Nephron (organoid): ENCODE data around the gene KCNMA1.

Experiments
- H3K27ac Mint-ChIP-seq, 3 experiments: 2 replicates each; pipeline ENCODE4 v1.8.0; 2020; ENCODE audit warnings: mixed read lengths in 3 of 3, mild to moderate bottlenecking in 2 of 3, moderate library complexity in 1 of 3
- H3K27me3 Mint-ChIP-seq: 2 replicates; pipeline ENCODE4 v1.8.0; 2021; ENCODE audit warnings: low read depth, mild to moderate bottlenecking, moderate library complexity, mixed read lengths
- H3K36me3 Mint-ChIP-seq: 2 replicates; pipeline ENCODE4 v1.8.0; 2020; ENCODE audit warnings: low read depth, mixed read lengths
- H3K4me1 Mint-ChIP-seq: 2 replicates; pipeline ENCODE4 v1.8.0; 2020; ENCODE audit warnings: mixed read lengths
- H3K4me3 Mint-ChIP-seq, 3 experiments: 2 replicates each; pipeline ENCODE4 v1.8.0; 2020; ENCODE audit warnings: mild to moderate bottlenecking in 3 of 3, mixed read lengths in 3 of 3, moderate library complexity in 2 of 3
- H3K9me3 Mint-ChIP-seq: 2 replicates; pipeline ENCODE4 v1.8.0; 2020; ENCODE audit warnings: mixed read lengths
- TF ChIP-seq, protein P1 (sequence below), 3 experiments: fragments of 200-600 bp; sonication (generic); IDR thresholded peaks; one replicate each; pipeline ENCODE4 v1.5.0; 2021; ENCODE audit warnings: antibody characterized with exemption in 3 of 3; ENCODE audit not compliant: unreplicated experiment in 3 of 3

The KCNMA1 gene

DNA sequence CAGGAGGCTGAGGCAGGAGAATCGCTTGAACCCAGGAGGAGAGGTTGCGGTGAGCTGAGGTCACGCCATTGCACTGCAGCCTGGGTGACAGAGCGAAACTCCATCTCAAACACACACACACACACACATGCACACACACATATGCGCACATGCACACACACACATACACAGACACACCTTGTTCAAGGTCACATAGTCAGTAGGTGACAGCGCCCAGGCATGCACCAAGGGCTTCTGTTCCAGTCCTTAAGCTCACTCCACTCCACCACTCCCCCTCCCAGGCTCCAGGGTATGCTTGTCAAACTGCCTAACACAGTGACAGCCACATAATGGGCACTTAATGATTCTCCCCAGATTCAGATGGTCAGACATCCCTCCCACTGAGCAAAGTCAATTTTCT, 37.0 kb downstream of the KCNMA1 start:
- no peak overlapping the region for H3K4me3 Mint-ChIP-seq
- H3K27ac Mint-ChIP-seq, result no peak overlapping the region
- TF ChIP-seq, protein P1, sequence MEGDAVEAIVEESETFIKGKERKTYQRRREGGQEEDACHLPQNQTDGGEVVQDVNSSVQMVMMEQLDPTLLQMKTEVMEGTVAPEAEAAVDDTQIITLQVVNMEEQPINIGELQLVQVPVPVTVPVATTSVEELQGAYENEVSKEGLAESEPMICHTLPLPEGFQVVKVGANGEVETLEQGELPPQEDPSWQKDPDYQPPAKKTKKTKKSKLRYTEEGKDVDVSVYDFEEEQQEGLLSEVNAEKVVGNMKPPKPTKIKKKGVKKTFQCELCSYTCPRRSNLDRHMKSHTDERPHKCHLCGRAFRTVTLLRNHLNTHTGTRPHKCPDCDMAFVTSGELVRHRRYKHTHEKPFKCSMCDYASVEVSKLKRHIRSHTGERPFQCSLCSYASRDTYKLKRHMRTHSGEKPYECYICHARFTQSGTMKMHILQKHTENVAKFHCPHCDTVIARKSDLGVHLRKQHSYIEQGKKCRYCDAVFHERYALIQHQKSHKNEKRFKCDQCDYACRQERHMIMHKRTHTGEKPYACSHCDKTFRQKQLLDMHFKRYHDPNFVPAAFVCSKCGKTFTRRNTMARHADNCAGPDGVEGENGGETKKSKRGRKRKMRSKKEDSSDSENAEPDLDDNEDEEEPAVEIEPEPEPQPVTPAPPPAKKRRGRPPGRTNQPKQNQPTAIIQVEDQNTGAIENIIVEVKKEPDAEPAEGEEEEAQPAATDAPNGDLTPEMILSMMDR (IDR thresholded peaks at IDR 0.05; ENCODE audit: unreplicated experiment in 3 of 3), result no peak
- H3K9me3 Mint-ChIP-seq, result no peaks in the 10 kb centered on the region
- peaks cover 16% of the 10 kb centered on the region for H3K4me1 Mint-ChIP-seq
- H3K27me3 Mint-ChIP-seq, result peaks cover 18% of the 10 kb centered on the region
- no peaks in the 10 kb centered on the region for H3K36me3 Mint-ChIP-seq

DNA sequence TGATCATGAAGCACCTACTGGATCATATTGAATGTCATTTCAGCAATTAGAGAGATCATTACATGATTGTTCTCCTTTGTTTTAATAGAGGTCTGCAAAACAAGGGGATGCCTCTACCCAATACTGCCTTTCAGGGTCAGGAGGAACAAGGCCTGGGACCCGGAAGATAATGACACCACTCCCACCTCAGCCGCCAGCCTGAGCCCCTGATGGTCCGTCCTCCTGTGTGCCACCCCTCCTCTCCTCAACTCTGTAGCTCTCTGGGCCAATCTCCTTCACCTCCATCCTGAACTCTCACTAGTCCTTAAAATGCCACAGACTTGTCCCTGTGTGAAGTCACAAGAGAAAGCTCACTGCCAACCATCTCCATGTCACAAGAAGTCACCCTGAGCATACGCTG, 38.0 kb downstream of the KCNMA1 start:
- TF ChIP-seq, protein P1 (IDR thresholded peaks at IDR 0.05; ENCODE audit: unreplicated experiment in 3 of 3), result no peak
- Mint-ChIP-seq H3K27me3 (peaks cover 18% of the 10 kb centered on the region), H3K4me3 (no peak overlapping the region)

DNA sequence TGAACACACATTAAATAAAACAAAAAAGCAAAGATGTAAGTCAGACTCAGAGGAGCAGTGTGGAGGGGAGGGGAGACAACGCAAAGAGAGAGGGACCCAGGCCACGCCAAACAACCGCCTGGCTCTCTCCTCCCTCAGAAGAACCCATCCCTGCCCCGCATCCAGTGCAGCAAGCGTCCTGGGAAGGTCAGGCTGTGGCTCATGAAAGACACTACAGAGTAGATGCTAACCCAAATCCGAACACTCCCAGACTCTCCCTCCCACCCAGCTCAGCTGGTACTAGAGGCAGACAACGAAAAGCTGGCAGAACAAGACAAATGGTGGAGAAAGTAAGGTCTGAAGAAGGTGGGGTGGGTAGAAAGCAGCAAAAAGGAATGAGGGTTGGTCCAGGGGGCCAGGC, 39.0 kb downstream of the KCNMA1 start:
- TF ChIP-seq, protein P1 (IDR thresholded peaks at IDR 0.05; ENCODE audit: unreplicated experiment in 3 of 3), result no peak
- no peaks in the 10 kb centered on the region for H3K36me3 Mint-ChIP-seq
- no peaks in the 10 kb centered on the region for H3K9me3 Mint-ChIP-seq
- H3K27ac Mint-ChIP-seq, result no peak overlapping the region
- no peak overlapping the region for H3K4me3 Mint-ChIP-seq
- peaks cover 10% of the 10 kb centered on the region for H3K4me1 Mint-ChIP-seq
- H3K27me3 Mint-ChIP-seq, result peaks cover 27% of the 10 kb centered on the region

More for the DNA sequence above, 38.0 kb downstream of the KCNMA1 start:
- no peaks in the 10 kb centered on the region for H3K9me3 Mint-ChIP-seq
- peaks cover 16% of the 10 kb centered on the region for H3K4me1 Mint-ChIP-seq
- no peaks in the 10 kb centered on the region for H3K36me3 Mint-ChIP-seq
- no peak overlapping the region for H3K27ac Mint-ChIP-seq

DNA sequence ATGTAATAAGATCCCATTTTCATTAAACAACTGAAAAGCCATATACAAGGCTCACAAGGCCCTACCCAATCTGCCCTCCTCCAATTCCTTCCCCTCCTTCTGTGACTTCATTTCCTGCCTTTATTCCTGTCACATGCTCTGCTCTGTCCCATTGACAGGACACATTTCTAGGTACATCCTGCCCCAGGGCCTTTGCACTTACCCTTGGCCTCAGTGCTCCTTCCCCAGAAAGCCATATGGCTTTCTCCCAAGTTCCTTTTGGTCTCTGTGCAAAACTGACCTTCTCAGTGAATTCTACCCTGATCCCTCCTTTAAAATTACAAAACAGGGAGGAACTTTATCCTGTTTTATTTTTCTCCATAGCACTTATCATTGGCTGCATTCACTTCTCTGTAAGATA, 40.0 kb downstream of the KCNMA1 start:
- no peaks in the 10 kb centered on the region for H3K4me1 Mint-ChIP-seq
- no peak overlapping the region for H3K27ac Mint-ChIP-seq
- no peaks in the 10 kb centered on the region for H3K9me3 Mint-ChIP-seq
- no peaks in the 10 kb centered on the region for H3K36me3 Mint-ChIP-seq
- H3K4me3 Mint-ChIP-seq, result no peak overlapping the region
- H3K27me3 Mint-ChIP-seq, result peaks cover 27% of the 10 kb centered on the region
- TF ChIP-seq, protein P1 (IDR thresholded peaks at IDR 0.05; ENCODE audit: unreplicated experiment in 3 of 3), result no peak

DNA sequence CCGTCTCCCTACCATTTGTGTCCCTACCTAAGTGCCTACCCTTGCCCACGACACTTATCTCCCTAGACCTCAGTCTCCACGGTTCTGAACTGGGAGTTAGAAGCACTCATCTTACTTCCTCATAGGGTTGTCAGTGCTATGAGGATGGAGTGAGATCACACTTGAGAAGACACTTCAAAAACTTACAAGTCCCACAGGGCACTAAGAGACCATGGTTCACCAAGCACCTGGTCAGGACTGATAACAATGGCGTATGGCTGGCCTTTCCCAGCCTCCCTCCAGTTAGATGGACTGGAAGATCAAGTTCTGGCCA, 43.2 kb downstream of the KCNMA1 start:
- Mint-ChIP-seq H3K27ac (no peak overlapping the region), H3K27me3 (peaks cover 15% of the 10 kb centered on the region), H3K4me1 (no peaks in the 10 kb centered on the region), H3K9me3 (no peaks in the 10 kb centered on the region), H3K36me3 (no peaks in the 10 kb centered on the region), H3K4me3 (no peak overlapping the region)
- TF ChIP-seq, protein P1 (IDR thresholded peaks at IDR 0.05; ENCODE audit: unreplicated experiment in 3 of 3), result no peak

DNA sequence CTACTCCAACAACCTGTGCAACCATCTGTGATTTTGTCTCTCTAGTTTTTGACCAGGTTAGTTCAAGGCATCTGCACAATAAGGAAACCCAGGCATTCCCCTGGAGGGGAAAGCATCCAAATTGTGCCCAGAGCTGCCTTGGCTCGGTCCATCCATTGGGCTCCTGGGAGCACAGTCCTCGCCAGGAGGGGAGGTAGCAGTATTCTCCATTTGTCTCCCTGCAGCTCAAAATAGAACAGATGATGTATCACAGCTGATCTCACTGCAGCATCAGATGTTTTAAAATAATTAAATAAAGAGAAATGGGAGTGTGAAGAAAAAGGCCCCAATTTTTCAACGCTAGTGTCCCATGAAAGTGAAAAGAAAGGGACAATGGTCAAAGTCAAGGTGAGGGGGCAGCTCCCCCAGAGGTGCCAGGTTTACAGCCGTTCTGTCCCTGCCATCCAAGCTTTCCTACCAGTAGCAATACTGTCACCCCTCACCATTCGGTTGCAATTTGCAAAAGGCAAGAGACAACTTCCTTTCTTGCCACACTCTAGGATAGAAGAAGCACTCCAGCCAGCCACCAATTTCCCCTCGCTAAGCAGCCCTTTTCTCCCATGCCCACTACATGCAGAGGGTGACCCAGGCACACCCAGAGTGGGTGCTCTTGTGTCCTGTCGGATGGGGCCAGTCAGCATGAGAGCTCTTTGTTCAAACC, 43.7 kb downstream of the KCNMA1 start:
- H3K27me3 Mint-ChIP-seq, result peaks cover 15% of the 10 kb centered on the region
- no peaks in the 10 kb centered on the region for H3K9me3 Mint-ChIP-seq
- no peaks in the 10 kb centered on the region for H3K4me1 Mint-ChIP-seq
- no peak overlapping the region for H3K27ac Mint-ChIP-seq
- TF ChIP-seq, protein P1 (IDR thresholded peaks at IDR 0.05; ENCODE audit: unreplicated experiment in 3 of 3), result no peak
- H3K36me3 Mint-ChIP-seq, result no peaks in the 10 kb centered on the region
- no peak overlapping the region for H3K4me3 Mint-ChIP-seq
